ENCODE measurements around the gene SORD.
"Not testable (repeated sequence)": the region's sequence is repeated elsewhere in the genome, so short reads cannot be mapped to it uniquely, and the experiment has no call there.

Gene SORD

GRCh38 chr15:45100884-45101625 lies 78.1 kb downstream of the SORD start:
- no peak for DNase-seq

GRCh38 chr15:45101749-45102148 lies 78.8 kb downstream of the SORD start:
- no peak for DNase-seq

GRCh38 chr15:45102226-45102625 lies 79.2 kb downstream of the SORD start:
- no peak for DNase-seq

- DNase-seq = not testable (repeated sequence)
These were observed 81.2 kb downstream of the SORD start for GRCh38 chr15:45104170-45104569.

GRCh38 chr15:45105586-45105985 lies 82.6 kb downstream of the SORD start:
- DNase-seq = no peak

GRCh38 chr15:45106002-45106790 lies 83.2 kb downstream of the SORD start:
- DNase-seq = no peak

GRCh38 chr15:45107941-45108630 lies 85.1 kb downstream of the SORD start:
- no peak for DNase-seq

GRCh38 chr15:45110256-45110820 lies 87.3 kb downstream of the SORD start:
- no peak for DNase-seq

- DNase-seq = no peak
These were observed 88.6 kb downstream of the SORD start for GRCh38 chr15:45111390-45112142.

GRCh38 chr15:45112143-45112590 lies 89.2 kb downstream of the SORD start:
- no peak for DNase-seq

GRCh38 chr15:45112591-45113379 lies 89.8 kb downstream of the SORD start:
- no peak for DNase-seq

- DNase-seq = no peak
These were observed 90.5 kb downstream of the SORD start for GRCh38 chr15:45113380-45113990.

GRCh38 chr15:45114076-45114750 lies 91.2 kb downstream of the SORD start, which contains the start of the genes DUOX2 and DUOXA2:
Gene DUOX2, minus strand, starts transcription at chr15:45114172. Its CDS starts 761 bp downstream, at chr15:45113411.
Gene DUOXA2, plus strand, starts transcription at chr15:45114326. Its CDS starts 280 bp downstream, at chr15:45114606.
- no peak for DNase-seq

- DNase-seq = no peak
These were observed 91.7 kb downstream of the SORD start for GRCh38 chr15:45114751-45115085.

GRCh38 chr15:45115312-45115820 lies 92.4 kb downstream of the SORD start:
- DNase-seq = no peak

- DNase-seq = no peak
These were observed 93.0 kb downstream of the SORD start for GRCh38 chr15:45116006-45116481.

GRCh38 chr15:45116482-45117307 lies 93.7 kb downstream of the SORD start:
- no peak for DNase-seq

- no peak for DNase-seq
These were observed 94.5 kb downstream of the SORD start for GRCh38 chr15:45117308-45118130.
